Measurements from ENCODE around the gene MGARP.

- no peak for TF ChIP-seq POLR2A (IDR thresholded peaks at IDR 0.05)
- TF ChIP-seq, protein P1, sequence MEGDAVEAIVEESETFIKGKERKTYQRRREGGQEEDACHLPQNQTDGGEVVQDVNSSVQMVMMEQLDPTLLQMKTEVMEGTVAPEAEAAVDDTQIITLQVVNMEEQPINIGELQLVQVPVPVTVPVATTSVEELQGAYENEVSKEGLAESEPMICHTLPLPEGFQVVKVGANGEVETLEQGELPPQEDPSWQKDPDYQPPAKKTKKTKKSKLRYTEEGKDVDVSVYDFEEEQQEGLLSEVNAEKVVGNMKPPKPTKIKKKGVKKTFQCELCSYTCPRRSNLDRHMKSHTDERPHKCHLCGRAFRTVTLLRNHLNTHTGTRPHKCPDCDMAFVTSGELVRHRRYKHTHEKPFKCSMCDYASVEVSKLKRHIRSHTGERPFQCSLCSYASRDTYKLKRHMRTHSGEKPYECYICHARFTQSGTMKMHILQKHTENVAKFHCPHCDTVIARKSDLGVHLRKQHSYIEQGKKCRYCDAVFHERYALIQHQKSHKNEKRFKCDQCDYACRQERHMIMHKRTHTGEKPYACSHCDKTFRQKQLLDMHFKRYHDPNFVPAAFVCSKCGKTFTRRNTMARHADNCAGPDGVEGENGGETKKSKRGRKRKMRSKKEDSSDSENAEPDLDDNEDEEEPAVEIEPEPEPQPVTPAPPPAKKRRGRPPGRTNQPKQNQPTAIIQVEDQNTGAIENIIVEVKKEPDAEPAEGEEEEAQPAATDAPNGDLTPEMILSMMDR (IDR thresholded peaks at IDR 0.05) = no peak
Measured at GRCh38 chr4:139275281-139275735, 4.7 kb downstream of the MGARP start.

Measured in prostate gland (tissue), 2 donors.